Upper lobe of left lung (tissue), 6 donors: Measurements from ENCODE around the gene KCNIP4. TPM values are rescaled to one million over a fixed set of nuclear protein-coding genes. Genes with fewer than 3 reads are reported as not detected.
"Not testable (repeated sequence)": the region's sequence is repeated elsewhere in the genome, so short reads cannot be mapped to it uniquely, and the experiment has no call there.

Experiments
- ATAC-seq, 2 donors: fragments of 200-7000 bp; cut with Tn5 transposase; one replicate each; pipeline ENCODE4 v1.9.1; 2022; ENCODE audit warnings: mild to moderate bottlenecking in 2 of 2, moderate library complexity in 2 of 2; ENCODE audit not compliant: low FRiP score in 2 of 2
- DNase-seq, 2 donors: peaks; one replicate each; pipeline ENCODE4 v3.0.0-alpha.2; 2019 to 2020
- H3K27ac ChIP-seq, 4 donors: fragments of 200-600 bp; sonication (generic); one replicate each; pipeline ENCODE4 v1.5.1; 2016 to 2019
- H3K27me3 ChIP-seq, 4 donors: fragments of 200-600 bp; sonication (generic); one replicate each; pipeline ENCODE4 v1.5.1; 2017 to 2019
- H3K36me3 ChIP-seq, 4 donors: fragments of 200-600 bp; sonication (generic); one replicate each; pipeline ENCODE4 v1.5.1; 2016 to 2019
- H3K4me1 ChIP-seq, 4 donors: fragments of 200-600 bp; sonication (generic); one replicate each; pipeline ENCODE4 v1.5.1; 2018 to 2019
- H3K4me3 ChIP-seq, 4 donors: fragments of 200-600 bp; sonication (generic); one replicate each; pipeline ENCODE4 v1.5.1; 2017 to 2019; ENCODE audit warnings: mild to moderate bottlenecking in 2 of 4, moderate library complexity in 1 of 4
- H3K9me3 ChIP-seq, 4 donors: fragments of 200-600 bp; sonication (generic); one replicate each; pipeline ENCODE4 v1.5.1; 2018 to 2019
- EP300 ChIP-seq, 4 donors: sonication (generic); formaldehyde crosslinking; IDR thresholded peaks; one replicate each; pipeline ENCODE4 v1.5.1; 2017; ENCODE audit warnings: antibody characterized with exemption in 4 of 4, control low read depth in 2 of 4
- POLR2A ChIP-seq, 4 donors: fragments of 450-650 bp; IDR thresholded peaks; one replicate each; pipeline ENCODE4 v1.5.1; 2016 to 2017; ENCODE audit warnings: antibody characterized with exemption in 4 of 4, mild to moderate bottlenecking in 2 of 4
- POLR2AphosphoS5 ChIP-seq, 2 donors: sonication (generic); formaldehyde crosslinking; IDR thresholded peaks; one replicate each; pipeline ENCODE4 v1.5.1; 2017; ENCODE audit warnings: antibody characterized with exemption in 2 of 2
- WGBS, 2 donors: methylation state at CpG; one replicate each; pipeline ENCODE4 v1.1.5; 2017 to 2018; 5-methylcytosine and 5-hydroxymethylcytosine counted together
- total RNA-seq, 6 donors: library from RNA; depleted of rRNA in 4 of 6; stranded (reverse); fragments of >200 nt in 4 of 6; gene quantifications; one replicate each; pipeline versions ENCODE4 v1.1.0 to v1.2.1, GENCODE V29; 2016 to 2021
- TF ChIP-seq, protein P1 (sequence below), 6 experiments: fragments of 450-650 bp in 4 of 6; fragments of 200-600 bp in 2 of 6; sonication (generic) in 2 of 6; IDR thresholded peaks; one replicate each; pipeline ENCODE4 v1.5.1; 2016 to 2019; ENCODE audit warnings: antibody characterized with exemption in 6 of 6
- donor health status: DM: no; HTN: no; CAD: no; lungs with moderate emphysema.
- donor health status: DM: no; HTN: yes; CAD: no; lungs with severe emphysema.

The KCNIP4 gene
- total RNA-seq, 6 donors from 2014 or later = 0.20 TPM; not detected in 5

DNA sequence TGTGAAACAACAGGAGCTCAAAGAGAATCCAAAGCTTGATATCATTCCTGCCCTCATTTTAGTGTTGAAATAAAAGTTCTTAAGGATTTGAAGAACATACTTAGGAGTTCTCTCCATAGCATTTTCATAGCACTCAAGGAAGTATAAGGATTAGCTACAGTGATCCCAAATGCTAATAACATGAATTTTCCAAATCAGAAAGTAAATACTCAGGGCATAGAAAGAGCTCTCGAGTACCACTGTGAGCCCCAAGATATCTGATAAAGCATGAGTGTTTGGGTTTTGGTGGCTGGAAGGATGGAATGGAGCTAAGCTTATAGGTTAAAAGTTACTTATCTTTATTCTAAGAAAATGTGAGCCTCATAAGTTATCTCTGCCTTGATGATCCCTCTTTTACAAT, 584.9 kb downstream of the KCNIP4 start:
- Histone ChIP-seq H3K4me1 (no peaks in the 10 kb centered on the region), H3K27ac (no peak overlapping the region), H3K36me3 (no peaks in the 10 kb centered on the region), H3K4me3 (no peak overlapping the region), H3K9me3 (no peaks in the 10 kb centered on the region), H3K27me3 (no peaks in the 10 kb centered on the region)
- WGBS, 2 donors = 48 to 63% methylated on average over 1 of the region's 1 CpG
- ATAC-seq (no peak), DNase-seq (no peak)
- TF ChIP-seq POLR2A (IDR thresholded peaks at IDR 0.05) (no peak), EP300 (IDR thresholded peaks at IDR 0.05) (no peak), POLR2AphosphoS5 (IDR thresholded peaks at IDR 0.05) (no peak)
- TF ChIP-seq, protein P1, sequence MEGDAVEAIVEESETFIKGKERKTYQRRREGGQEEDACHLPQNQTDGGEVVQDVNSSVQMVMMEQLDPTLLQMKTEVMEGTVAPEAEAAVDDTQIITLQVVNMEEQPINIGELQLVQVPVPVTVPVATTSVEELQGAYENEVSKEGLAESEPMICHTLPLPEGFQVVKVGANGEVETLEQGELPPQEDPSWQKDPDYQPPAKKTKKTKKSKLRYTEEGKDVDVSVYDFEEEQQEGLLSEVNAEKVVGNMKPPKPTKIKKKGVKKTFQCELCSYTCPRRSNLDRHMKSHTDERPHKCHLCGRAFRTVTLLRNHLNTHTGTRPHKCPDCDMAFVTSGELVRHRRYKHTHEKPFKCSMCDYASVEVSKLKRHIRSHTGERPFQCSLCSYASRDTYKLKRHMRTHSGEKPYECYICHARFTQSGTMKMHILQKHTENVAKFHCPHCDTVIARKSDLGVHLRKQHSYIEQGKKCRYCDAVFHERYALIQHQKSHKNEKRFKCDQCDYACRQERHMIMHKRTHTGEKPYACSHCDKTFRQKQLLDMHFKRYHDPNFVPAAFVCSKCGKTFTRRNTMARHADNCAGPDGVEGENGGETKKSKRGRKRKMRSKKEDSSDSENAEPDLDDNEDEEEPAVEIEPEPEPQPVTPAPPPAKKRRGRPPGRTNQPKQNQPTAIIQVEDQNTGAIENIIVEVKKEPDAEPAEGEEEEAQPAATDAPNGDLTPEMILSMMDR (IDR thresholded peaks at IDR 0.05) = no peak

DNA sequence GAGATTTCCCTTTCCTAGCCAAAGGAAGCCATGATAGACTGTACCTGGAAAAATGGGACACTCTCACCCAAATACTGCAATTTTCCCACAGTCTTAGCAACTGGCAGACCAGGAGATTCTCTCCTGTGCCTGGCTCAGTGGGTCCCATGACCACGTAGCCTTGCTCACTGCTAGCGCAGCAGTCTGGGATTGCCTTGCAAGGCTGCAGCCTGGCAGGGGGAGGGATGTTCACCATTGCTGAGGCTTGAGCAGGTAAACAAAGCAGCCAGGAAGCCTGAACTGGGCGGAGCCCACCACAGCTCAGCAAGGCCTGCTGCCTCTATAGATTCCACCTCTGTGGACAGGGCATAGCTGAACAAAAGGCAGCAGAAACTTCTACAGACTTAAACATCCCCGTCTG, 596.2 kb downstream of the KCNIP4 start:
- not testable (repeated sequence) for H3K36me3 ChIP-seq, DNase-seq, H3K4me1 ChIP-seq, H3K4me3 ChIP-seq, H3K27ac ChIP-seq, H3K27me3 ChIP-seq, ATAC-seq
- WGBS, 2 donors = 80 to 83% methylated on average over 1 to 4 of the region's 4 CpGs
- peaks cover 0 to 14% (median 7%) of the 10 kb centered on the region in 4 donors for H3K9me3 ChIP-seq

DNA sequence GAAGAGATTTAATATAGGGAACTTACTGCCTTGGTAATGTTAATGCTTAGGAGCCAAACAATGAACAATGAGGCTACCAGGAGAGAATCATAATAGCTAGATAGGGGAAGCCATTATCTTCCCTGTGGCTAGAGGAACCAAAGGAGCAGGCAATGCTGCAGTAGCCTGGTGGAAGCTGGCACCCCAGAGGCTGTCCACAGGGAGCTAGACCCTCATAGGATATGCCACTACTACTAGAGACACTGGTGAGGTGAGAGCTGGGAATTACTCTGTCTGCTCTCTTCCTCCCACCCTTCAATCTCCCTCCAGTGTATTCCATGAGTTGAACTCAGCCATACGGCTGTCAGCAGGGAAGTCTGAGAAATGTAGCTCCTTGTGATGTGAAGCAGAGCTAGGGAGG, 601.4 kb downstream of the KCNIP4 start:
- Histone ChIP-seq H3K4me3 (no peak overlapping the region), H3K36me3 (no peaks in the 10 kb centered on the region), H3K4me1 (no peaks in the 10 kb centered on the region), H3K9me3 (peaks cover 0 to 16% (median 8%) of the 10 kb centered on the region in 4 donors), H3K27me3 (no peaks in the 10 kb centered on the region), H3K27ac (no peak overlapping the region)
- DNase-seq = no peak
- 50 to 60% methylated on average over 1 of the region's 1 CpG for WGBS, 2 donors
- ATAC-seq = no peak
- TF ChIP-seq, protein P1 (IDR thresholded peaks at IDR 0.05) = no peak
- TF ChIP-seq POLR2AphosphoS5 (IDR thresholded peaks at IDR 0.05) = no peak
- no peak for TF ChIP-seq POLR2A (IDR thresholded peaks at IDR 0.05)
- no peak for TF ChIP-seq EP300 (IDR thresholded peaks at IDR 0.05)

DNA sequence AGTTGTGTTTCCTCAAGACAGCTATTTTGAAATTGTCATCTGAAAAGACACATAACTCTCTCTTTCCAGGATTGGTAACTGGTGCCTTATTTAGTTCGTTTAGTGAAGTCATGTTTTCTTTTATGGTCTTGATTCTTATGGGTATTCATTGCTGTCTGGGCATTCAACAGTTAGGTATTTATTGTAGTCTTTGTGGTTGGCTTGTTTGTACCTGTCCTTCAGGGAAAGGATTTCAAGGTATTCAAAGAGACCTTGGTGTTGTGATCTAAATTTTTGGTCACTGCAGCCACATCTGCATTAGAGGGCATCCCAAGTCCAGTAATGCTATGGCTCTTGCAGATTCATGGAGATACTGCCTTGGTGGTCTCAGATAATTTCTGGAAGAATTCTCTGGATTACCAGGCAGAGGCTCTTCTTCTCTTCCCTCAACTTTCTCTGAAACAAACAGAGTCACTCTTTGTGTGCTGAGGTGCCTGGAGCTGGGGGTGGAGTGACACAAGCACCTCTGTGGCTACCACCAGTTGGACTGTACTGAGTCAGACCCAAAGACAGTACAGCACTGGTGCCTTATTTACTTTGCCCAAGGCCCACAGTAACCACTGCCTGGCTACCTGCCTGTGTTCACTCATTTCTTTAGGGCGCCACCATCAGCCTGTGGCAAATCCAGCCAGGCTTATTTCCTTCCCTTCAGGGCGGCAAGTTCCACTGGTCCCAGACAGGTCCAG, 620.4 kb downstream of the KCNIP4 start:
- H3K9me3 ChIP-seq = peaks cover 0 to 12% (median 9%) of the 10 kb centered on the region in 4 donors
- WGBS, 2 donors = 83 to 88% methylated on average over 3 of the region's 3 CpGs
- H3K27me3 ChIP-seq = no peaks in the 10 kb centered on the region
- DNase-seq = no peak
- no peaks in the 10 kb centered on the region for H3K36me3 ChIP-seq
- ATAC-seq = no peak
- H3K4me3 ChIP-seq = no peak overlapping the region
- H3K4me1 ChIP-seq = no peaks in the 10 kb centered on the region
- TF ChIP-seq, protein P1 (IDR thresholded peaks at IDR 0.05) = no peak
- TF ChIP-seq POLR2AphosphoS5 (IDR thresholded peaks at IDR 0.05) = no peak
- TF ChIP-seq POLR2A (IDR thresholded peaks at IDR 0.05) = no peak
- no peak for TF ChIP-seq EP300 (IDR thresholded peaks at IDR 0.05)
- H3K27ac ChIP-seq = no peak overlapping the region

DNA sequence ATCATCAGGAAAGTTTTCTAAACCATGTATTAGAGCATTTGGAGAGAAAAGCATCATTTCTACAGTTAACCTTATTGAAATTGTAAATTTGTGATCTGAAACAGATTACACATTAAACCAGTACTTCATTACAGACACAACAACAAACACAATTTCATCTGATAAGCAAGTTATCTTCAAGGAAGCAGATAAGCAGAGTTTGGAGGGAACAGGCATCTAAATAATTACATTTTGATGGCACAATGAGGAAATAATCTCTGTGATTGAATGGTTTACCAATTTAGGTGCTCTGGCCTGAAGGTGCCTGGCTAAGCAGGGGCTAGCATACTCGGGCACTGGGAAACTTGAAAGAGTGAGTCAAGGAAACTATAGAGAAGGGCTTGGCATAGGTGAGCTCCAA, 628.5 kb downstream of the KCNIP4 start:
- H3K27me3 ChIP-seq = no peaks in the 10 kb centered on the region
- no peaks in the 10 kb centered on the region for H3K36me3 ChIP-seq
- TF ChIP-seq, protein P1 (IDR thresholded peaks at IDR 0.05) = no peak
- TF ChIP-seq EP300 (IDR thresholded peaks at IDR 0.05) (no peak), POLR2A (IDR thresholded peaks at IDR 0.05) (no peak), POLR2AphosphoS5 (IDR thresholded peaks at IDR 0.05) (no peak)
- no peak overlapping the region for H3K27ac ChIP-seq
- WGBS, 2 donors = 71 to 83% methylated on average over 1 of the region's 1 CpG
- H3K9me3 ChIP-seq = peaks cover 0 to 12% (median 7%) of the 10 kb centered on the region in 4 donors
- no peaks in the 10 kb centered on the region for H3K4me1 ChIP-seq
- no peak for DNase-seq
- no peak overlapping the region for H3K4me3 ChIP-seq
- ATAC-seq = no peak
